Trophoblast cell (in vitro differentiated cells and primary cell): ENCODE results near the gene SEMA3A.

ENCODE experiments used
- DNase-seq, 2 donors: peaks; one replicate each; pipeline ENCODE4 v3.0.0-alpha.2; 2016
- H2AFZ ChIP-seq: 2 replicates; pipeline ENCODE4 v1.6.1; 2013; ENCODE audit warnings: low read length, moderate library complexity, mild to moderate bottlenecking; ENCODE audit not compliant: insufficient read depth, poor library complexity
- H2AK5ac ChIP-seq: 2 replicates; pipeline ENCODE4 v1.6.1; 2013; ENCODE audit warnings: mild to moderate bottlenecking, low read length
- H2BK120ac ChIP-seq: 2 replicates; pipeline ENCODE4 v1.6.1; 2013; ENCODE audit warnings: low read length, mild to moderate bottlenecking, moderate library complexity; ENCODE audit not compliant: insufficient read depth, poor library complexity
- H2BK12ac ChIP-seq: 2 replicates; pipeline ENCODE4 v1.6.1; 2013; ENCODE audit warnings: mild to moderate bottlenecking, low read length, moderate library complexity
- H2BK5ac ChIP-seq: 2 replicates; pipeline ENCODE4 v1.6.1; 2013; ENCODE audit warnings: low read length, low read depth, moderate library complexity, mild to moderate bottlenecking; ENCODE audit not compliant: poor library complexity
- H3K14ac ChIP-seq: 2 replicates; pipeline ENCODE4 v1.6.1; 2013; ENCODE audit warnings: mild to moderate bottlenecking, low read length
- H3K18ac ChIP-seq: 2 replicates; pipeline ENCODE4 v1.6.1; 2013; ENCODE audit warnings: mild to moderate bottlenecking, low read length
- H3K23ac ChIP-seq: 2 replicates; pipeline ENCODE4 v1.6.1; 2013; ENCODE audit warnings: low read length
- H3K27ac ChIP-seq: 2 replicates; pipeline ENCODE4 v1.5.1; 2013; ENCODE audit warnings: low read depth, mild to moderate bottlenecking, inconsistent platforms, low read length, moderate library complexity
- H3K27me3 ChIP-seq: 2 replicates; pipeline ENCODE4 v1.6.1; 2013; ENCODE audit warnings: inconsistent platforms, mild to moderate bottlenecking, low read length, moderate library complexity; ENCODE audit not compliant: insufficient read depth
- H3K36me3 ChIP-seq, 2 experiments: 1 replicate in 1 of 2; 2 replicates in 1 of 2; pipeline ENCODE4 v1.6.1; 2013; ENCODE audit warnings: low read length in 2 of 2, mild to moderate bottlenecking in 2 of 2, moderate library complexity in 1 of 2; ENCODE audit not compliant: insufficient read depth in 2 of 2, control insufficient read depth in 1 of 2
- H3K4ac ChIP-seq: 2 replicates; pipeline ENCODE4 v1.6.1; 2013; ENCODE audit warnings: low read depth, mild to moderate bottlenecking, low read length, moderate library complexity
- H3K4me1 ChIP-seq, 2 experiments: 1 replicate in 1 of 2; 2 replicates in 1 of 2; pipeline ENCODE4 v1.6.1; 2013; ENCODE audit warnings: low read length in 2 of 2, mild to moderate bottlenecking in 2 of 2, moderate library complexity in 1 of 2; ENCODE audit not compliant: insufficient read depth in 2 of 2, control insufficient read depth in 1 of 2
- H3K4me2 ChIP-seq: 2 replicates; pipeline ENCODE4 v1.6.1; 2013; ENCODE audit warnings: inconsistent platforms, mild to moderate bottlenecking, low read length, moderate library complexity
- H3K4me3 ChIP-seq: 2 replicates; pipeline ENCODE4 v1.5.1; 2013; ENCODE audit warnings: mild to moderate bottlenecking, low read depth, low read length, inconsistent platforms
- H3K79me1 ChIP-seq: one replicate; pipeline ENCODE4 v1.6.1; 2013; ENCODE audit warnings: low read length
- H3K79me2 ChIP-seq: 2 replicates; pipeline ENCODE4 v1.6.1; 2013; ENCODE audit warnings: low read length, mild to moderate bottlenecking; ENCODE audit not compliant: control insufficient read depth, insufficient read depth, poor library complexity
- H3K9ac ChIP-seq: 2 replicates; pipeline ENCODE4 v1.6.1; 2013; ENCODE audit warnings: mild to moderate bottlenecking, low read length
- H3K9me3 ChIP-seq: 2 replicates; pipeline ENCODE4 v1.6.1; 2013; ENCODE audit warnings: low read depth, mild to moderate bottlenecking, control low read depth, inconsistent platforms, low read length; ENCODE audit not compliant: insufficient read depth
- H4K12ac ChIP-seq: 2 replicates; pipeline ENCODE4 v1.6.1; 2013; ENCODE audit warnings: low read depth, mild to moderate bottlenecking, low read length, moderate library complexity
- H4K8ac ChIP-seq: 2 replicates; pipeline ENCODE4 v1.6.1; 2013; ENCODE audit warnings: low read depth, mild to moderate bottlenecking, low read length, moderate library complexity
- H4K91ac ChIP-seq: one replicate; pipeline ENCODE4 v1.6.1; 2013; ENCODE audit warnings: low read depth, mild to moderate bottlenecking, low read length, moderate library complexity
- WGBS: extraction: QIAGEN DNeasy Blood & Tissue Kit; methylation state at CpG from one replicate; pipeline ENCODE4 v1.1.7; 2013; ENCODE audit warnings: missing lambda C conversion rate; ENCODE audit not compliant: insufficient read length, insufficient coverage; ENCODE audit errors: extremely low coverage; 5-methylcytosine and 5-hydroxymethylcytosine counted together

The SEMA3A gene

GRCh38 chr7:84104826-84105225, 89.8 kb downstream of the SEMA3A start:
- Histone ChIP-seq H3K79me2 (no peaks in the 10 kb centered on the region), H2AK5ac (no peak overlapping the region), H3K23ac (no peak overlapping the region), H3K18ac (no peak overlapping the region), H3K4me1 (peaks cover 2 to 3% of the 10 kb centered on the region in 2 experiments), H2BK5ac (no peak overlapping the region), H3K9me3 (no peaks in the 10 kb centered on the region), H3K36me3 (no peaks in the 10 kb centered on the region), H3K4ac (no peak overlapping the region), H2BK12ac (no peak overlapping the region), H3K9ac (no peak overlapping the region), H3K4me2 (no peak overlapping the region), H3K79me1 (no peaks in the 10 kb centered on the region), H2AFZ (no peak overlapping the region), H4K12ac (no peak overlapping the region), H3K27me3 (no peaks in the 10 kb centered on the region), H4K91ac (no peak overlapping the region), H3K4me3 (no peak overlapping the region), H3K27ac (no peak overlapping the region), H4K8ac (no peak overlapping the region), H2BK120ac (no peak overlapping the region), H3K14ac (no peak overlapping the region)
- DNase-seq, result no peak
- no CpG with 5 or more reads among the region's 3 CpGs for WGBS

- Histone ChIP-seq H3K14ac (no peak overlapping the region), H3K4ac (no peak overlapping the region), H2BK120ac (no peak overlapping the region), H3K36me3 (no peaks in the 10 kb centered on the region), H4K91ac (no peak overlapping the region), H2BK12ac (no peak overlapping the region), H4K12ac (no peak overlapping the region), H3K4me3 (no peak overlapping the region), H3K4me2 (no peak overlapping the region), H2BK5ac (no peak overlapping the region), H3K4me1 (no peaks in the 10 kb centered on the region), H3K27ac (no peak overlapping the region), H3K27me3 (no peaks in the 10 kb centered on the region), H2AFZ (no peak overlapping the region), H3K23ac (no peak overlapping the region), H3K9ac (no peak overlapping the region), H4K8ac (no peak overlapping the region), H3K79me1 (no peaks in the 10 kb centered on the region), H2AK5ac (no peak overlapping the region), H3K79me2 (no peaks in the 10 kb centered on the region), H3K9me3 (no peaks in the 10 kb centered on the region), H3K18ac (no peak overlapping the region)
- no peak for DNase-seq
- WGBS, result no CpG with 5 or more reads among the region's 1 CpG
Observed at GRCh38 chr7:84102213-84102612, 92.4 kb downstream of the SEMA3A start.

GRCh38 chr7:84100866-84101265, 93.7 kb downstream of the SEMA3A start:
- no peak overlapping the region for H2BK120ac ChIP-seq
- no peak overlapping the region for H3K23ac ChIP-seq
- H3K9me3 ChIP-seq, result no peaks in the 10 kb centered on the region
- no peak overlapping the region for H3K4ac ChIP-seq
- no peak overlapping the region for H3K9ac ChIP-seq
- no peak overlapping the region for H2AFZ ChIP-seq
- H3K27ac ChIP-seq, result no peak overlapping the region
- H3K79me1 ChIP-seq, result no peaks in the 10 kb centered on the region
- H3K4me2 ChIP-seq, result no peak overlapping the region
- H3K79me2 ChIP-seq, result no peaks in the 10 kb centered on the region
- no peaks in the 10 kb centered on the region for H3K4me1 ChIP-seq
- no peak overlapping the region for H2BK5ac ChIP-seq
- no peak overlapping the region for H4K8ac ChIP-seq
- no peak overlapping the region for H2AK5ac ChIP-seq
- no peak overlapping the region for H2BK12ac ChIP-seq
- H3K18ac ChIP-seq, result no peak overlapping the region
- no peak overlapping the region for H4K91ac ChIP-seq
- peak in 1 of 2 donors; percentile 43 for DNase-seq
- H4K12ac ChIP-seq, result no peak overlapping the region
- no peak overlapping the region for H3K14ac ChIP-seq
- H3K4me3 ChIP-seq, result no peak overlapping the region
- no peaks in the 10 kb centered on the region for H3K36me3 ChIP-seq
- no peaks in the 10 kb centered on the region for H3K27me3 ChIP-seq
- no CpG with 5 or more reads among the region's 1 CpG for WGBS

- Histone ChIP-seq H2BK12ac (no peak overlapping the region), H3K23ac (no peak overlapping the region), H2BK5ac (no peak overlapping the region), H3K79me1 (no peaks in the 10 kb centered on the region), H3K14ac (no peak overlapping the region), H3K4ac (no peak overlapping the region), H4K91ac (no peak overlapping the region), H3K27ac (no peak overlapping the region), H2AK5ac (no peak overlapping the region), H2AFZ (no peak overlapping the region), H3K4me3 (no peak overlapping the region), H3K18ac (no peak overlapping the region), H3K79me2 (no peaks in the 10 kb centered on the region), H4K8ac (no peak overlapping the region), H3K36me3 (no peaks in the 10 kb centered on the region), H3K4me2 (no peak overlapping the region), H3K4me1 (no peaks in the 10 kb centered on the region), H3K9me3 (no peaks in the 10 kb centered on the region), H2BK120ac (no peak overlapping the region), H4K12ac (no peak overlapping the region), H3K9ac (no peak overlapping the region), H3K27me3 (no peaks in the 10 kb centered on the region)
- no CpG with 5 or more reads among the region's 2 CpGs for WGBS
- DNase-seq, result no peak
Observed at GRCh38 chr7:84095971-84096370, 98.6 kb downstream of the SEMA3A start.
